ENCODE data around the gene RIMOC1. TPM values are rescaled to one million over a fixed set of nuclear protein-coding genes. Genes with fewer than 3 reads are reported as not detected.

The RIMOC1 gene
- total RNA-seq, 1 experiment from 2014 or later = 30.5 TPM

DNA sequence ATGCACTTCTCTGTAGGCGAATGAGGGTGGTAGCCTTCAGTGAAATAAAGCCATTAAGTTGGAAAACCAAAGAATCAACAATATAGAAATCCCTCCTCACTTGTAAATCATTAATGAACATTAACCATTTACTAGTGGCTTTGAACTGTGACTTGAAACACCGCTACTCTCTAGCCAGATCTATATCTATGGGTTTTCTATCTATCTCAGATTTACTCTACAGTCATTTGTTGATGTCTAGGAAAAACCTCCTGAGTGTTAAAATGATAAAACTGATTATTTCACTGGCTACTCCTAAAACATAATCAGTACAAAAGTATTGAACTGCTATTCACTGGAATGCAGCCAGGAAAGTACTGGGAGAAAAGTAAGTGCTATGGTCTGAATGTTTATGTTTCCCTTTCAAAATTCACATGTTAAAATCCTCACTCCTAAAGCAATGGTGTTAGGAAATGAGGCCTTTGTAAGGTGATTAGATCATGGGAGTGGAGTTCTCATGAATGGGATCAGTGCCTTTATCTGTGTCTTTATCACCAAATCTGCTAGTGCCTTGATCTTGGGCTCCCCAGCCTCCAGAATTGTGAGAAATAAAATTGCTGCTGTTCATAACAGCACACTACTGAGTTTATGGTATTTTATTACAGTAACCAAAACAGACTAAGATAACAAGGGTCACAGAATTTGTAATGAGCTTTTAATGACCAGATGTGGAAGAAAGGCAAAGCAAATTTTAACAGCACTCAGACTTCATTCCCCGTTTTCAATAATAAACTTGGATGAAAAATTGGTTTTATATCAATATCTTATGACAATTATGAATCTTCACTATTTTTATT lies 25.3 kb upstream of the RIMOC1 start:
- H3K27ac Mint-ChIP-seq = no peak overlapping the region
- H3K4me1 Mint-ChIP-seq = no peaks in the 10 kb centered on the region
- POLR2A ChIA-PET = no interaction called here
- peaks cover 3% of the 10 kb centered on the region for H3K27me3 Mint-ChIP-seq (ENCODE audit: low read depth)
- peaks cover 18% of the 10 kb centered on the region for H3K9me3 Mint-ChIP-seq
- DNase-seq (ENCODE audit: low spot score) (no peak), ATAC-seq (no peak)
- no peak for TF ChIP-seq ZNF219 (CRISPR knock-in tag; IDR thresholded peaks at IDR 0.05; ENCODE audit: borderline replicate concordance)
- no peak for TF ChIP-seq MYBL2 (CRISPR knock-in tag; IDR thresholded peaks at IDR 0.05)
- no peak for TF ChIP-seq ZNF232 (CRISPR knock-in tag; IDR thresholded peaks at IDR 0.05)
- no peak for TF ChIP-seq ZNF671 (CRISPR knock-in tag; IDR thresholded peaks at IDR 0.05)
- TF ChIP-seq SOX15 (CRISPR knock-in tag; IDR thresholded peaks at IDR 0.05) = no peak
- TF ChIP-seq, protein P1, sequence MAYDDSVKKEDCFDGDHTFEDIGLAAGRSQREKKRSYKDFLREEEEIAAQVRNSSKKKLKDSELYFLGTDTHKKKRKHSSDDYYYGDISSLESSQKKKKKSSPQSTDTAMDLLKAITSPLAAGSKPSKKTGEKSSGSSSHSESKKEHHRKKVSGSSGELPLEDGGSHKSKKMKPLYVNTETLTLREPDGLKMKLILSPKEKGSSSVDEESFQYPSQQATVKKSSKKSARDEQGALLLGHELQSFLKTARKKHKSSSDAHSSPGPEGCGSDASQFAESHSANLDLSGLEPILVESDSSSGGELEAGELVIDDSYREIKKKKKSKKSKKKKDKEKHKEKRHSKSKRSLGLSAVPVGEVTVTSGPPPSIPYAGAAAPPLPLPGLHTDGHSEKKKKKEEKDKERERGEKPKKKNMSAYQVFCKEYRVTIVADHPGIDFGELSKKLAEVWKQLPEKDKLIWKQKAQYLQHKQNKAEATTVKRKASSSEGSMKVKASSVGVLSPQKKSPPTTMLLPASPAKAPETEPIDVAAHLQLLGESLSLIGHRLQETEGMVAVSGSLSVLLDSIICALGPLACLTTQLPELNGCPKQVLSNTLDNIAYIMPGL (CRISPR knock-in tag; IDR thresholded peaks at IDR 0.05) = no peak
- no peak for TF ChIP-seq NR2C2 (CRISPR knock-in tag; IDR thresholded peaks at IDR 0.05)
- TF ChIP-seq, protein P2, sequence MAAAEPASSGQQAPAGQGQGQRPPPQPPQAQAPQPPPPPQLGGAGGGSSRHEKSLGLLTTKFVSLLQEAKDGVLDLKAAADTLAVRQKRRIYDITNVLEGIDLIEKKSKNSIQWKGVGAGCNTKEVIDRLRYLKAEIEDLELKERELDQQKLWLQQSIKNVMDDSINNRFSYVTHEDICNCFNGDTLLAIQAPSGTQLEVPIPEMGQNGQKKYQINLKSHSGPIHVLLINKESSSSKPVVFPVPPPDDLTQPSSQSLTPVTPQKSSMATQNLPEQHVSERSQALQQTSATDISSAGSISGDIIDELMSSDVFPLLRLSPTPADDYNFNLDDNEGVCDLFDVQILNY (CRISPR knock-in tag; IDR thresholded peaks at IDR 0.05) = no peak
- no peaks in the 10 kb centered on the region for H3K36me3 Mint-ChIP-seq
- CTCF ChIA-PET = no interaction called here
- H3K4me3 Mint-ChIP-seq = no peak overlapping the region

DNA sequence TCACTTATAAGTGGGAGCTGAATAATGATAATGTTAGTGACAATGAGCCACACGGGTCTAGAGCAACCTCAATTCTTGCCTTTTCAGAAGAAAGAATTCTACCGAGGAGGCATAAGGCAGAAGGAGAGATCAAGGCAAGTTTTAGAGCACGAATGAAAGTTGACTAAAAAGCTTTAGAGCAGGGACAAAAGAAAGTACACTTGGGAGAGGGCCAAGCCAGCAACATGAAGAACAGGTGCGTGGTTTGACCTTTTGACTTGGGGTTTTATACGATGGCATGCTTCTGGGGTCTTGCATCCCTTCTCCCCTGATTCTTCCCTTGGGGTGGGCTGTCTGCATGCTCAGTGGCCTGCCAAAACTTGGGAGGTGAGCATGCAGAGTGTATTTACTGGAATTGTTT lies 21.4 kb upstream of the RIMOC1 start:
- peaks cover 36% of the 10 kb centered on the region for H3K9me3 Mint-ChIP-seq
- TF ChIP-seq ZNF396 (CRISPR knock-in tag; IDR thresholded peaks at IDR 0.05; ENCODE audit: borderline replicate concordance) (no peak), CREM (CRISPR knock-in tag; IDR thresholded peaks at IDR 0.05) (no peak)
- H3K4me3 Mint-ChIP-seq = no peak overlapping the region
- CTCF ChIA-PET = no interaction called here
- no peaks in the 10 kb centered on the region; the same call in none of the 2 replicates for H3K27me3 Mint-ChIP-seq (ENCODE audit: low read depth)
- H3K27ac Mint-ChIP-seq = no peak overlapping the region
- H3K4me1 Mint-ChIP-seq = no peaks in the 10 kb centered on the region
- peaks cover 12% of the 10 kb centered on the region for H3K36me3 Mint-ChIP-seq
- ATAC-seq (no peak), DNase-seq (ENCODE audit: low spot score) (no peak)
- POLR2A ChIA-PET = no interaction called here

DNA sequence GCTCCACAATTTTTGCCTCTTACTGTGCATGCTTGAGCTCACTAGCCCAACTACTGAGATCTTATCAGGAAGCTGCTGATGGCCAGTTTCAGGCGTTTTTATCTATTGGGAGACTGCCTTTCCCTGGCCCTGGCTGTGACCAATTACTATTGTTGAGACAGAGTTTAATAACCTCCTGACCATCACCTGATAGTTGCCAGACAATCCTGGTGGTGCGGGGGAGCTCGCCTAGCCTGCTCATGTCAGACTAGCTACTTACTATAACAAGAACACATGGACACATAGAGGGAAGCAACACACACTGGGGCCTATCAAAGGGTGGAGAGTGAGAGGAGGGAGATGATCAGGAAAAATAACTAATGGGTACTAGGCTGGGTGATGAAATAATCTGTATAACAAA lies 20.9 kb upstream of the RIMOC1 start:
- POLR2A ChIA-PET = no interaction called here
- H3K27ac Mint-ChIP-seq = no peak overlapping the region
- TF ChIP-seq ZBTB21 (CRISPR knock-in tag; IDR thresholded peaks at IDR 0.05; ENCODE audit: borderline replicate concordance) (no peak), GABPB1 (CRISPR knock-in tag; IDR thresholded peaks at IDR 0.05) (no peak), ZNF423 (CRISPR knock-in tag; IDR thresholded peaks at IDR 0.05) (no peak), ELF4 (CRISPR knock-in tag; IDR thresholded peaks at IDR 0.05; ENCODE audit: low read depth) (no peak), TCF7 (CRISPR knock-in tag; IDR thresholded peaks at IDR 0.05; ENCODE audit: low read depth) (no peak), CREB1 (CRISPR knock-in tag; IDR thresholded peaks at IDR 0.05) (no peak), TP53 (CRISPR knock-in tag; IDR thresholded peaks at IDR 0.05) (no peak), RORB (CRISPR knock-in tag; IDR thresholded peaks at IDR 0.05) (no peak)
- TF ChIP-seq, protein P3, sequence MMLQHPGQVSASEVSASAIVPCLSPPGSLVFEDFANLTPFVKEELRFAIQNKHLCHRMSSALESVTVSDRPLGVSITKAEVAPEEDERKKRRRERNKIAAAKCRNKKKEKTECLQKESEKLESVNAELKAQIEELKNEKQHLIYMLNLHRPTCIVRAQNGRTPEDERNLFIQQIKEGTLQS (CRISPR knock-in tag; conservative IDR thresholded peaks at IDR 0.05) = no peak
- TF ChIP-seq, protein P4, sequence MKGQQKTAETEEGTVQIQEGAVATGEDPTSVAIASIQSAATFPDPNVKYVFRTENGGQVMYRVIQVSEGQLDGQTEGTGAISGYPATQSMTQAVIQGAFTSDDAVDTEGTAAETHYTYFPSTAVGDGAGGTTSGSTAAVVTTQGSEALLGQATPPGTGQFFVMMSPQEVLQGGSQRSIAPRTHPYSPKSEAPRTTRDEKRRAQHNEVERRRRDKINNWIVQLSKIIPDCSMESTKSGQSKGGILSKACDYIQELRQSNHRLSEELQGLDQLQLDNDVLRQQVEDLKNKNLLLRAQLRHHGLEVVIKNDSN (CRISPR knock-in tag; IDR thresholded peaks at IDR 0.05) = no peak
- TF ChIP-seq, protein P5, sequence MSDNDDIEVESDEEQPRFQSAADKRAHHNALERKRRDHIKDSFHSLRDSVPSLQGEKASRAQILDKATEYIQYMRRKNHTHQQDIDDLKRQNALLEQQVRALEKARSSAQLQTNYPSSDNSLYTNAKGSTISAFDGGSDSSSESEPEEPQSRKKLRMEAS (CRISPR knock-in tag; IDR thresholded peaks at IDR 0.05) = no peak
- TF ChIP-seq, protein P6, sequence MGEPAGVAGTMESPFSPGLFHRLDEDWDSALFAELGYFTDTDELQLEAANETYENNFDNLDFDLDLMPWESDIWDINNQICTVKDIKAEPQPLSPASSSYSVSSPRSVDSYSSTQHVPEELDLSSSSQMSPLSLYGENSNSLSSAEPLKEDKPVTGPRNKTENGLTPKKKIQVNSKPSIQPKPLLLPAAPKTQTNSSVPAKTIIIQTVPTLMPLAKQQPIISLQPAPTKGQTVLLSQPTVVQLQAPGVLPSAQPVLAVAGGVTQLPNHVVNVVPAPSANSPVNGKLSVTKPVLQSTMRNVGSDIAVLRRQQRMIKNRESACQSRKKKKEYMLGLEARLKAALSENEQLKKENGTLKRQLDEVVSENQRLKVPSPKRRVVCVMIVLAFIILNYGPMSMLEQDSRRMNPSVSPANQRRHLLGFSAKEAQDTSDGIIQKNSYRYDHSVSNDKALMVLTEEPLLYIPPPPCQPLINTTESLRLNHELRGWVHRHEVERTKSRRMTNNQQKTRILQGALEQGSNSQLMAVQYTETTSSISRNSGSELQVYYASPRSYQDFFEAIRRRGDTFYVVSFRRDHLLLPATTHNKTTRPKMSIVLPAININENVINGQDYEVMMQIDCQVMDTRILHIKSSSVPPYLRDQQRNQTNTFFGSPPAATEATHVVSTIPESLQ (CRISPR knock-in tag; IDR thresholded peaks at IDR 0.05) = no peak
- TF ChIP-seq, protein P7, sequence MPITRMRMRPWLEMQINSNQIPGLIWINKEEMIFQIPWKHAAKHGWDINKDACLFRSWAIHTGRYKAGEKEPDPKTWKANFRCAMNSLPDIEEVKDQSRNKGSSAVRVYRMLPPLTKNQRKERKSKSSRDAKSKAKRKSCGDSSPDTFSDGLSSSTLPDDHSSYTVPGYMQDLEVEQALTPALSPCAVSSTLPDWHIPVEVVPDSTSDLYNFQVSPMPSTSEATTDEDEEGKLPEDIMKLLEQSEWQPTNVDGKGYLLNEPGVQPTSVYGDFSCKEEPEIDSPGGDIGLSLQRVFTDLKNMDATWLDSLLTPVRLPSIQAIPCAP (CRISPR knock-in tag; IDR thresholded peaks at IDR 0.05) = no peak
- TF ChIP-seq, protein P1 (CRISPR knock-in tag; IDR thresholded peaks at IDR 0.05) = no peak

More for the DNA sequence above, 20.9 kb upstream of the RIMOC1 start:
- Mint-ChIP-seq H3K36me3 (peaks cover 16% of the 10 kb centered on the region), H3K9me3 (peaks cover 40% of the 10 kb centered on the region), H3K4me3 (no peak overlapping the region), H3K4me1 (no peaks in the 10 kb centered on the region), H3K27me3 (ENCODE audit: low read depth) (no peaks in the 10 kb centered on the region; the same call in none of the 2 replicates)
- DNase-seq (ENCODE audit: low spot score) (no peak), ATAC-seq (no peak)
- CTCF ChIA-PET = no interaction called here
